ACHN (cell line): ENCODE measurements around the gene VPS72.
A peak's percentile ranks its signal among the peaks of the same experiment; 100 is the strongest.

Experiments
- DNase-seq: peaks from one replicate; pipeline ENCODE4 v3.0.0-alpha.2; 2015
- in situ Hi-C: cut with HindIII; loops from 2 replicates; pipeline ENCODE4 v1.10.0; 2017; ENCODE audit warnings: low sequenced_read_pairs, low pct_ligation_motif_present, low pct_unique_long_range_greater_than_20kb

VPS72 gene

GRCh38 chr1:151147665-151148064 lies 42.3 kb downstream of the VPS72 start:
- no peak for DNase-seq
- in situ Hi-C loops, result no loop called here

GRCh38 chr1:151147132-151147503 lies 42.9 kb downstream of the VPS72 start:
- in situ Hi-C loops, result no loop called here
- DNase-seq, result no peak

- DNase-seq, result peak; percentile 94
- in situ Hi-C loops, result no loop called here
Observed at GRCh38 chr1:151146412-151147131, 43.4 kb downstream of the VPS72 start, which contains the start of gene SEMA6C. Gene SEMA6C, minus strand, starts transcription at chr1:151146631. Its CDS starts 4,010 bp downstream, at chr1:151142621.

GRCh38 chr1:151146072-151146411 lies 44.0 kb downstream of the VPS72 start:
- no peak for DNase-seq
- in situ Hi-C loops, result no loop called here

GRCh38 chr1:151145304-151146071 lies 44.5 kb downstream of the VPS72 start:
- in situ Hi-C loops, result no loop called here
- DNase-seq, result no peak

- in situ Hi-C loops, result no loop called here
- no peak for DNase-seq
Observed at GRCh38 chr1:151144474-151145303, 45.3 kb downstream of the VPS72 start.

- DNase-seq, result no peak
- in situ Hi-C loops, result no loop called here
Observed at GRCh38 chr1:151143986-151144385, 46.0 kb downstream of the VPS72 start.

- in situ Hi-C loops, result no loop called here
- no peak for DNase-seq
Observed at GRCh38 chr1:151143057-151143435, 47.0 kb downstream of the VPS72 start.

GRCh38 chr1:151142411-151143056 lies 47.5 kb downstream of the VPS72 start:
- DNase-seq, result no peak
- in situ Hi-C loops, result no loop called here

- DNase-seq, result no peak
- in situ Hi-C loops, result no loop called here
Observed at GRCh38 chr1:151137789-151138188, 52.2 kb downstream of the VPS72 start.

GRCh38 chr1:151135433-151136385 lies 54.3 kb downstream of the VPS72 start:
- no peak for DNase-seq
- in situ Hi-C loops, result no loop called here

- DNase-seq, result no peak
- in situ Hi-C loops, result no loop called here
Observed at GRCh38 chr1:151134991-151135390, 55.0 kb downstream of the VPS72 start.

GRCh38 chr1:151134396-151134795 lies 55.6 kb downstream of the VPS72 start:
- in situ Hi-C loops, result no loop called here
- no peak for DNase-seq

- in situ Hi-C loops, result no loop called here
- no peak for DNase-seq
Observed at GRCh38 chr1:151133018-151133806, 56.8 kb downstream of the VPS72 start.

- DNase-seq, result no peak
- in situ Hi-C loops, result no loop called here
Observed at GRCh38 chr1:151132335-151133017, 57.5 kb downstream of the VPS72 start.

- no peak for DNase-seq
- in situ Hi-C loops, result no loop called here
Observed at GRCh38 chr1:151131701-151132334, 58.2 kb downstream of the VPS72 start.
